ENCODE data around the gene SERTAD4.
"Not testable (repeated sequence)": the region's sequence is repeated elsewhere in the genome, so short reads cannot be mapped to it uniquely, and the experiment has no call there.

Gene SERTAD4

GRCh38 chr1:210262167-210262896, 29.7 kb downstream of the SERTAD4 start:
- no peak for DNase-seq

- DNase-seq: no peak
These were observed 30.3 kb downstream of the SERTAD4 start for GRCh38 chr1:210262897-210263272.

GRCh38 chr1:210263963-210264362, 31.4 kb downstream of the SERTAD4 start:
- no peak for DNase-seq

GRCh38 chr1:210264496-210265380, 32.1 kb downstream of the SERTAD4 start:
- no peak for DNase-seq

- DNase-seq: not testable (repeated sequence)
These were observed 32.9 kb downstream of the SERTAD4 start for GRCh38 chr1:210265392-210265955.

- no peak for DNase-seq
These were observed 37.4 kb downstream of the SERTAD4 start for GRCh38 chr1:210269981-210270380.

- DNase-seq: no peak
These were observed 40.1 kb downstream of the SERTAD4 start for GRCh38 chr1:210272666-210273065.

- DNase-seq: no peak
These were observed 47.6 kb downstream of the SERTAD4 start for GRCh38 chr1:210280221-210280620.

GRCh38 chr1:210288116-210288515, 55.5 kb downstream of the SERTAD4 start:
- DNase-seq: no peak

GRCh38 chr1:210289248-210289647, 56.7 kb downstream of the SERTAD4 start:
- no peak for DNase-seq

GRCh38 chr1:210291081-210291764, 58.6 kb downstream of the SERTAD4 start:
- no peak for DNase-seq

- no peak for DNase-seq
These were observed 59.2 kb downstream of the SERTAD4 start for GRCh38 chr1:210291786-210292230.

- peak in 2 of 4 experiments; percentile 7 to 10 for DNase-seq
These were observed 59.8 kb downstream of the SERTAD4 start for GRCh38 chr1:210292231-210292871.

- no peak for DNase-seq
These were observed 60.6 kb downstream of the SERTAD4 start for GRCh38 chr1:210293171-210293607.

- no peak for DNase-seq
These were observed 62.6 kb downstream of the SERTAD4 start for GRCh38 chr1:210294999-210295745.
